ENCODE measurements around the gene SCG5.

DNA sequence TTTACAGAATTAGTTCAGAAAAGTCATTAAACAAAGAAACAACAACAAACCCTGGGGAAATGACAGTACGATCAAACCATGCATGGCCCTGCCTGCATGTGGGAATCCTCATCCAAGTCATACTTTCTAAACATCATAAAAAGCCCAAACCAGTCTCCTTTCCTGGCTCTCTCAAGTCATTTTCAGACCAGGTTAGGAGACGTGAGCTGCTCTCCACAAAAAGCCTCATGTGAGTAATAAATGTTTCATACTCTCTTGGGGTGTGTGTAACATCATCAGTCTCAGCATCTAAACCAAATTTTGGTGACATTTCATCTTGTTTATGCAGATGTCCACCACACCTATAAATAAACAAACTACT is 95.2 kb downstream of the SCG5 start:
- TF ChIP-seq JUN (IDR thresholded peaks at IDR 0.05; ENCODE audit: borderline replicate concordance, insufficient read depth, insufficient read length, low read depth), result no peak
- TF ChIP-seq, protein P1, sequence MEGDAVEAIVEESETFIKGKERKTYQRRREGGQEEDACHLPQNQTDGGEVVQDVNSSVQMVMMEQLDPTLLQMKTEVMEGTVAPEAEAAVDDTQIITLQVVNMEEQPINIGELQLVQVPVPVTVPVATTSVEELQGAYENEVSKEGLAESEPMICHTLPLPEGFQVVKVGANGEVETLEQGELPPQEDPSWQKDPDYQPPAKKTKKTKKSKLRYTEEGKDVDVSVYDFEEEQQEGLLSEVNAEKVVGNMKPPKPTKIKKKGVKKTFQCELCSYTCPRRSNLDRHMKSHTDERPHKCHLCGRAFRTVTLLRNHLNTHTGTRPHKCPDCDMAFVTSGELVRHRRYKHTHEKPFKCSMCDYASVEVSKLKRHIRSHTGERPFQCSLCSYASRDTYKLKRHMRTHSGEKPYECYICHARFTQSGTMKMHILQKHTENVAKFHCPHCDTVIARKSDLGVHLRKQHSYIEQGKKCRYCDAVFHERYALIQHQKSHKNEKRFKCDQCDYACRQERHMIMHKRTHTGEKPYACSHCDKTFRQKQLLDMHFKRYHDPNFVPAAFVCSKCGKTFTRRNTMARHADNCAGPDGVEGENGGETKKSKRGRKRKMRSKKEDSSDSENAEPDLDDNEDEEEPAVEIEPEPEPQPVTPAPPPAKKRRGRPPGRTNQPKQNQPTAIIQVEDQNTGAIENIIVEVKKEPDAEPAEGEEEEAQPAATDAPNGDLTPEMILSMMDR (IDR thresholded peaks at IDR 0.05; ENCODE audit: extremely low read depth in 1 of 2, insufficient read depth in 1 of 2, low read depth in 1 of 2, low read length in 2 of 2), result no peak
- no peak for TF ChIP-seq POLR2AphosphoS5 (IDR thresholded peaks at IDR 0.05; ENCODE audit: insufficient read depth, low read depth, low read length)
- TF ChIP-seq POLR2A (IDR thresholded peaks at IDR 0.05; ENCODE audit: low read depth, low read length), result no peak
- no peak for TF ChIP-seq EZH2 (IDR thresholded peaks at IDR 0.05; ENCODE audit: borderline replicate concordance, low read depth, low read length, severe bottlenecking)
- no peak for TF ChIP-seq GATA2 (IDR thresholded peaks at IDR 0.05; ENCODE audit: insufficient read depth, insufficient read length, low read depth, low read length)
- no peak for TF ChIP-seq FOS (IDR thresholded peaks at IDR 0.05; ENCODE audit: borderline replicate concordance, insufficient read depth, low read length)
